K562 (cell line): ENCODE data around the gene TUT1. TPM values are rescaled to one million over a fixed set of nuclear protein-coding genes. Genes with fewer than 3 reads are reported as not detected.

ENCODE experiments used
- ATAC-seq: fragments of 200-7000 bp; cut with Tn5 transposase; 3 replicates; pipeline ENCODE4 v1.9.1; 2020; ENCODE audit warnings: moderate library complexity
- BruUV-seq: library from RNA; stranded (reverse); fragments of 400-500 nt; replicated peaks from 2 replicates; lab custom pipeline; 2021; lab: Mats Ljungman, UMichigan
- CTCF ChIA-PET: fragments of 300-600 bp; formaldehyde crosslinking; extraction: SDS; loops from one replicate; lab custom pipeline; 2021; ENCODE audit warnings: low intra/inter-chr PET ratio; lab: Yijun Ruan, JAX
- POLR2A ChIA-PET: fragments of 300-600, 350-650 bp; sonication (Branson Sonifier 250); formaldehyde crosslinking; extraction: SDS; loops from one replicate; lab custom pipeline; 2021; ENCODE audit warnings: antibody characterized with exemption, inconsistent platforms; lab: Yijun Ruan, JAX
- DNase-seq, 4 experiments: peaks; one replicate each; pipeline versions ENCODE4 v3.0.0 to v3.0.0-alpha.2; 2011 to 2018; ENCODE audit warnings: low spot score in 3 of 4, mixed read lengths in 3 of 4; ENCODE audit errors: extremely low read depth in 1 of 4
- FAIRE-seq: peaks from 2 replicates; lab custom pipeline; 2011; peaks lifted over from hg19 to GRCh38; lab: Jason Lieb, UNC
- H2AFZ ChIP-seq: 2 replicates; pipeline ENCODE4 v1.6.0; 2011; ENCODE audit warnings: low read depth, low read length, control low read depth, inconsistent platforms
- H3K27ac ChIP-seq: fragments of 200-600 bp; 3 replicates; pipeline ENCODE4 v1.8.0; 2011; ENCODE audit warnings: low read depth, mild to moderate bottlenecking, control low read depth, inconsistent platforms, low read length, moderate library complexity, mixed read lengths; ENCODE audit errors: extremely low read depth
- H3K27me3 ChIP-seq, 2 experiments: fragments of 300-600 bp in 1 of 2; 2 replicates in 1 of 2; 3 replicates in 1 of 2; pipeline versions ENCODE4 v1.6.0 to v1.8.0; 2011; ENCODE audit warnings: inconsistent platforms in 2 of 2, low read length in 2 of 2, mild to moderate bottlenecking in 1 of 2, mixed read lengths in 1 of 2, moderate library complexity in 1 of 2; ENCODE audit not compliant: control insufficient read depth in 2 of 2, insufficient read depth in 2 of 2
- H3K36me3 ChIP-seq: fragments of 300-600 bp; 3 replicates; pipeline ENCODE4 v1.8.0; 2011; ENCODE audit warnings: mild to moderate bottlenecking, low read length, inconsistent platforms; ENCODE audit not compliant: control insufficient read depth, insufficient read depth
- H3K4me1 ChIP-seq, 2 experiments: fragments of 200-600 bp in 1 of 2; replicated peaks in 1 of 2; 2 replicates in 1 of 2; 3 replicates in 1 of 2; pipeline versions ENCODE4 v1.5.1 to v1.8.0; 2011; ENCODE audit warnings: inconsistent platforms in 2 of 2, low read length in 2 of 2, mild to moderate bottlenecking in 1 of 2, mixed read lengths in 1 of 2, moderate library complexity in 1 of 2; ENCODE audit not compliant: control insufficient read depth in 2 of 2, insufficient read depth in 2 of 2
- H3K4me2 ChIP-seq: 2 replicates; pipeline ENCODE4 v1.6.1; 2011; ENCODE audit warnings: low read length, control low read depth, inconsistent platforms, mixed read lengths; ENCODE audit not compliant: insufficient read depth
- H3K4me3 ChIP-seq: fragments of 200-600 bp; sonication (generic), shearing (Covaris generic); 2 replicates; pipeline ENCODE4 v1.5.1; 2016; ENCODE audit warnings: control low read depth, inconsistent platforms
- H3K79me2 ChIP-seq: fragments of 200-600 bp; 3 replicates; pipeline ENCODE4 v1.8.0; 2011; ENCODE audit warnings: low read length, inconsistent platforms; ENCODE audit not compliant: control insufficient read depth, insufficient read depth
- H3K9ac ChIP-seq, 2 experiments: 2 replicates each; pipeline versions ENCODE4 v1.6.0 to v1.6.1; 2011; ENCODE audit warnings: low read depth in 2 of 2, low read length in 2 of 2, control low read depth in 1 of 2, inconsistent platforms in 1 of 2, mild to moderate bottlenecking in 1 of 2, mixed read lengths in 1 of 2; ENCODE audit not compliant: insufficient read depth in 1 of 2
- H3K9me1 ChIP-seq: one replicate; pipeline ENCODE4 v1.6.0; 2011; ENCODE audit warnings: inconsistent platforms, mild to moderate bottlenecking, low read length, moderate library complexity; ENCODE audit not compliant: control insufficient read depth, insufficient read depth
- H3K9me3 ChIP-seq: replicated peaks from 2 replicates; pipeline ENCODE4 v1.5.1; 2011; ENCODE audit warnings: low read depth, low read length, inconsistent platforms; ENCODE audit not compliant: control insufficient read depth, insufficient read depth
- H4K20me1 ChIP-seq: replicated peaks from 2 replicates; pipeline ENCODE4 v1.6.1; 2011; ENCODE audit warnings: low read length, inconsistent platforms, mixed read lengths; ENCODE audit not compliant: control insufficient read depth, insufficient read depth
- CHAMP1 ChIP-seq: fragments of 450-650 bp; IDR thresholded peaks from 2 replicates; pipeline ENCODE4 v1.6.1; 2016; ENCODE audit warnings: mild to moderate bottlenecking
- CHD1 ChIP-seq: fragments of 200-600 bp; sonication (generic); IDR thresholded peaks from one replicate; pipeline ENCODE4 v1.6.1; 2012; ENCODE audit warnings: mild to moderate bottlenecking, moderate library complexity, low read length, inconsistent platforms
- TCF3 ChIP-seq: sonication (generic); formaldehyde crosslinking; IDR thresholded peaks from 2 replicates; pipeline ENCODE4 v1.4.0; 2020; ENCODE audit warnings: mild to moderate bottlenecking, missing genetic modification reagents
- THRAP3 ChIP-seq: fragments of 450-650 bp; IDR thresholded peaks from 2 replicates; pipeline ENCODE4 v1.6.1; 2016; ENCODE audit warnings: mild to moderate bottlenecking, inconsistent platforms, borderline replicate concordance
- ZNF143 ChIP-seq: sonication (generic); formaldehyde crosslinking; IDR thresholded peaks from 2 replicates; pipeline ENCODE4 v1.9.0; 2022; ENCODE audit warnings: mild to moderate bottlenecking, missing genetic modification reagents
- ZNF592 ChIP-seq: fragments of 450-650 bp; IDR thresholded peaks from 2 replicates; pipeline ENCODE4 v1.6.1; 2017; ENCODE audit warnings: antibody characterized with exemption, mild to moderate bottlenecking
- WGBS: fragments of 100-300 bp; shearing (Covaris generic); methylation state at CpG from one replicate; pipeline ENCODE4 v1.1.6; 2016; ENCODE audit warnings: low coverage, mixed read lengths; ENCODE audit not compliant: insufficient coverage; ENCODE audit errors: missing lambda C conversion rate; 5-methylcytosine and 5-hydroxymethylcytosine counted together
- in situ Hi-C: fragments of 300-500 bp; cut with MboI; formaldehyde crosslinking; loops from 4 replicates; pipeline ENCODE4 v1.15.0; 2018; ENCODE audit warnings: inconsistent platforms, mixed read lengths
- intact Hi-C: fragments of 100-400 bp; cut with micrococcal nuclease; formaldehyde crosslinking; loops from 2 replicates; pipeline ENCODE4 v1.14.2; 2022
- polyA plus RNA-seq, 8 experiments: library from polyadenylated mRNA; depleted of rRNA in 4 of 8; stranded (reverse) in 5 of 8; unstranded in 3 of 8; fragments of >200 nt; fragmentation: Nextera tagmentation in 2 of 8; fragmentation: Illumina TruSeq in 1 of 8; extraction: Ambion mirVana in 2 of 8; extraction: Trizol in 1 of 8; gene quantifications; 2 replicates each; pipeline versions ENCODE4 v1.2.1 to v1.2.3, GENCODE V29; 2011 to 2014; ENCODE audit warnings: inconsistent platforms in 1 of 8, missing spikeins in 1 of 8
- total RNA-seq, 7 experiments: library from RNA; depleted of rRNA in 6 of 7; stranded (reverse); fragments of >200 nt in 6 of 7; fragmentation: Illumina TruSeq in 2 of 7; extraction: Trizol in 2 of 7; gene quantifications; 2 replicates each; pipeline versions ENCODE4 v1.2.1 to v1.2.3, GENCODE V29; 2011 to 2021; ENCODE audit warnings: low replicate concordance in 1 of 7
- TF ChIP-seq, protein P1 (sequence below), 2 experiments: fragments of 450-650 bp; conservative IDR thresholded peaks; 2 replicates each; pipeline ENCODE4 v1.6.1; 2017; ENCODE audit warnings: mild to moderate bottlenecking in 2 of 2, moderate library complexity in 2 of 2

TUT1 gene
- total and polyA plus RNA-seq, 9 of the 15 experiments (the other 6 are each of a cell fraction or from before 2014, with no cell fraction given), result 0.66 to 44.3 (median 15.7) TPM

GRCh38 chr11:62573006-62573591, 18.2 kb downstream of the TUT1 start (continued):
- TF ChIP-seq CHAMP1 (no peak), ZNF143 (no peak), THRAP3 (0 out of 2 replicates have a peak, but pooled peaks have one; percentile 56)

DNA sequence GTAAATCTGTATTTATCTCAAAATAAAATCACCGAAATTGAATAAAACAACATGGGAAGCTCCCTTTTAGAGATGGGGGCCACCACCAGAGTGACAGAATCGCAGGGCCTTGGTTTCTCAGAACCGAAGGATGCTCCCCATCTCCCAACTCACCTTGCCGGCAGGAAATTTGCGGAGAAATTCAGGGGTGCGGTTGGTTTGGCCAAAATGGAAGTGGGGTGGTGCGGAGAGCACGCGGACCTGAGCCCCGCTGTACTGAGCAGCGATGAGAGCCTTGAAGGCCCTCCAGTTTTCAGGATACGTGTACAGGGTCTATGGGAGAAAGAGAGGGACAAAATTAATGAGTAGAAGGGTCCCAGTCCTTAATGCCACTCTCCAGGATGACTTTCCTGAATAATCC, 18.9 kb downstream of the TUT1 start:
- CTCF ChIA-PET, result no interaction called here
- H3K9me3 ChIP-seq, result no peaks in the 10 kb centered on the region
- H3K4me3 ChIP-seq, result peak overlapping the region; percentile 96
- no peaks in the 10 kb centered on the region for H3K9me1 ChIP-seq
- H3K36me3 ChIP-seq, result peaks cover 85% of the 10 kb centered on the region
- H4K20me1 ChIP-seq, result peaks cover 3% of the 10 kb centered on the region
- BruUV-seq, result no TSS peak
- intact Hi-C loops, result no loop called here
- peak overlapping the region; percentile 95 for H3K9ac ChIP-seq
- no peaks in the 10 kb centered on the region for H3K27me3 ChIP-seq
- peak overlapping the region; percentile 88 for H3K27ac ChIP-seq
- in situ Hi-C loops, result no loop called here
- no peak for ATAC-seq
- peak overlapping the region; percentile 96 for H3K4me2 ChIP-seq
- 3% methylated on average over 12 of the region's 12 CpGs for WGBS
- H3K79me2 ChIP-seq, result peaks cover 73% of the 10 kb centered on the region
- H2AFZ ChIP-seq, result no peak overlapping the region
- H3K4me1 ChIP-seq, result peaks cover 22 to 40% of the 10 kb centered on the region in 2 experiments; a peak in 4 of 5 replicates
- DNase-seq, result no peak
- FAIRE-seq, result peak; percentile 6
- POLR2A ChIA-PET, result interaction anchor here (0.6 to 3.4 kb wide), 8 partner anchors 8 to 818 kb away, joined by 3 to 15 read pairs (median 5); no protein-coding TSS in a partner anchor
- TF ChIP-seq TCF3 (CRISPR knock-in tag) (0 out of 2 replicates have a peak, but pooled peaks have one; percentile 7), CHD1 (peak; percentile 20), ZNF592 (0 out of 2 replicates have a peak, but pooled peaks have one; percentile 28)
- TF ChIP-seq, protein P1, sequence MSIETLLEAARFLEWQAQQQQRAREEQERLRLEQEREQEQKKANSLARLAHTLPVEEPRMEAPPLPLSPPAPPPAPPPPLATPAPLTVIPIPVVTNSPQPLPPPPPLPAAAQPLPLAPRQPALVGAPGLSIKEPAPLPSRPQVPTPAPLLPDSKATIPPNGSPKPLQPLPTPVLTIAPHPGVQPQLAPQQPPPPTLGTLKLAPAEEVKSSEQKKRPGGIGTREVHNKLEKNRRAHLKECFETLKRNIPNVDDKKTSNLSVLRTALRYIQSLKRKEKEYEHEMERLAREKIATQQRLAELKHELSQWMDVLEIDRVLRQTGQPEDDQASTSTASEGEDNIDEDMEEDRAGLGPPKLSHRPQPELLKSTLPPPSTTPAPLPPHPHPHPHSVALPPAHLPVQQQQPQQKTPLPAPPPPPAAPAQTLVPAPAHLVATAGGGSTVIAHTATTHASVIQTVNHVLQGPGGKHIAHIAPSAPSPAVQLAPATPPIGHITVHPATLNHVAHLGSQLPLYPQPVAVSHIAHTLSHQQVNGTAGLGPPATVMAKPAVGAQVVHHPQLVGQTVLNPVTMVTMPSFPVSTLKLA (conservative IDR thresholded peaks at IDR 0.05), result no peak
